ENCODE results near the gene CCL21.

The CCL21 gene

GRCh38 chr9:34701769-34702736, 7.9 kb downstream of the CCL21 start:
- DNase-seq: peak; percentile 78 to 84

GRCh38 chr9:34701023-34701768, 8.7 kb downstream of the CCL21 start:
- peak; percentile 68 to 74 for DNase-seq

- no peak for DNase-seq
Measured at GRCh38 chr9:34694811-34695210, 15.1 kb downstream of the CCL21 start.

GRCh38 chr9:34693560-34693959, 16.4 kb downstream of the CCL21 start:
- no peak for DNase-seq

- no peak for DNase-seq
Measured at GRCh38 chr9:34691936-34692315, 18.0 kb downstream of the CCL21 start.

GRCh38 chr9:34690983-34691935, 18.7 kb downstream of the CCL21 start, which contains the start of gene CCL19:
Gene CCL19, minus strand, starts transcription at chr9:34691276. Its CDS starts 137 bp downstream, at chr9:34691139.
- DNase-seq: no peak

GRCh38 chr9:34689512-34689911, 20.4 kb downstream of the CCL21 start:
- DNase-seq: no peak

GRCh38 chr9:34689116-34689470, 20.8 kb downstream of the CCL21 start:
- no peak for DNase-seq

- no peak for DNase-seq
Measured at GRCh38 chr9:34688329-34689115, 21.4 kb downstream of the CCL21 start.

GRCh38 chr9:34687276-34688030, 22.5 kb downstream of the CCL21 start:
- no peak for DNase-seq

- DNase-seq: no peak
Measured at GRCh38 chr9:34686732-34687131, 23.2 kb downstream of the CCL21 start.

- no peak for DNase-seq
Measured at GRCh38 chr9:34686231-34686630, 23.7 kb downstream of the CCL21 start.

- no peak for DNase-seq
Measured at GRCh38 chr9:34685591-34685990, 24.3 kb downstream of the CCL21 start.

GRCh38 chr9:34684816-34685215, 25.1 kb downstream of the CCL21 start:
- DNase-seq: no peak

GRCh38 chr9:34684145-34684544, 25.8 kb downstream of the CCL21 start:
- peak in 1 of 2 donors; percentile 14 for DNase-seq

GRCh38 chr9:34675869-34676268, 34.1 kb downstream of the CCL21 start:
- no peak for DNase-seq

- peak; percentile 50 to 51 for DNase-seq
Measured at GRCh38 chr9:34675048-34675714, 34.8 kb downstream of the CCL21 start.

GRCh38 chr9:34674440-34674839, 35.5 kb downstream of the CCL21 start:
- no peak for DNase-seq

- DNase-seq: no peak
Measured at GRCh38 chr9:34671307-34671706, 38.6 kb downstream of the CCL21 start.

GRCh38 chr9:34669809-34670562, 40.0 kb downstream of the CCL21 start:
- DNase-seq: no peak

All from activated CD4-positive, alpha-beta T cell treated with anti-CD3 and anti-CD28 coated beads for 4 hours (primary cell).